Ascending aorta (tissue), 2 donors: ENCODE results near the gene CLPX. TPM values are rescaled to one million over a fixed set of nuclear protein-coding genes. Genes with fewer than 3 reads are reported as not detected.
A peak's percentile ranks its signal among the peaks of the same experiment; 100 is the strongest.
"Not testable (repeated sequence)": the region's sequence is repeated elsewhere in the genome, so short reads cannot be mapped to it uniquely, and the experiment has no call there.

Experiments used
- DNase-seq, 2 donors: peaks; one replicate each; pipeline ENCODE4 v3.0.0-alpha.2; 2019; ENCODE audit warnings: low spot score in 2 of 2
- H3K27ac ChIP-seq, 2 donors: fragments of 200-600 bp; sonication (generic); one replicate each; pipeline ENCODE4 v1.5.1; 2016 to 2017; ENCODE audit warnings: mild to moderate bottlenecking in 1 of 2
- H3K27me3 ChIP-seq: fragments of 200-600 bp; sonication (generic); one replicate; pipeline ENCODE4 v1.5.1; 2017
- H3K36me3 ChIP-seq, 2 donors: fragments of 200-600 bp; sonication (generic); one replicate each; pipeline ENCODE4 v1.5.1; 2016
- H3K4me1 ChIP-seq, 2 donors: fragments of 200-600 bp; sonication (generic); one replicate each; pipeline ENCODE4 v1.5.1; 2016 to 2017; ENCODE audit warnings: mild to moderate bottlenecking in 1 of 2
- H3K4me3 ChIP-seq, 2 donors: fragments of 200-600 bp; sonication (generic); one replicate each; pipeline ENCODE4 v1.5.1; 2016 to 2017; ENCODE audit warnings: mild to moderate bottlenecking in 1 of 2
- H3K9me3 ChIP-seq, 2 donors: fragments of 200-600 bp; sonication (generic); one replicate each; pipeline ENCODE4 v1.5.1; 2016
- CTCF ChIP-seq, 3 experiments: fragments of 200-600 bp in 2 of 3; fragments of 450-650 bp in 1 of 3; sonication (generic) in 2 of 3; IDR thresholded peaks; one replicate each; pipeline ENCODE4 v1.5.1; 2016 to 2019; ENCODE audit warnings: antibody characterized with exemption in 3 of 3, mild to moderate bottlenecking in 1 of 3, moderate library complexity in 1 of 3
- intact Hi-C: fragments of 100-400 bp; cut with DNase I; formaldehyde crosslinking; loops from one replicate; pipeline ENCODE4 v1.15.1; 2023
- total RNA-seq: library from RNA; depleted of rRNA; stranded (reverse); fragments of >200 nt; gene quantifications from one replicate; pipeline ENCODE4 v1.1.0, GENCODE V29; 2016

The CLPX gene
- total RNA-seq, 1 donor from 2014 or later = 13.7 TPM

- TF ChIP-seq CTCF (IDR thresholded peaks at IDR 0.05) = no peak
- intact Hi-C loops = no loop called here
- no peaks in the 10 kb centered on the region for H3K4me1 ChIP-seq
- no peaks in the 10 kb centered on the region for H3K9me3 ChIP-seq
- DNase-seq = no peak
- H3K36me3 ChIP-seq = peaks cover 9 to 29% of the 10 kb centered on the region in 2 donors
- H3K27me3 ChIP-seq = no peaks in the 10 kb centered on the region
- no peak overlapping the region for H3K27ac ChIP-seq
- H3K4me3 ChIP-seq = no peak overlapping the region
These were observed 38.7 kb downstream of the CLPX start for GRCh38 chr15:65146438-65146837.

GRCh38 chr15:65138631-65139030 is 46.5 kb downstream of the CLPX start:
- H3K27ac ChIP-seq, intact Hi-C loops, H3K36me3 ChIP-seq, H3K27me3 ChIP-seq, DNase-seq, H3K4me3 ChIP-seq, H3K4me1 ChIP-seq, H3K9me3 ChIP-seq: not testable (repeated sequence)

- H3K36me3 ChIP-seq, H3K4me3 ChIP-seq, H3K27me3 ChIP-seq, H3K4me1 ChIP-seq, H3K27ac ChIP-seq, intact Hi-C loops, H3K9me3 ChIP-seq, DNase-seq: not testable (repeated sequence)
These were observed 47.2 kb downstream of the CLPX start for GRCh38 chr15:65137893-65138292.

- intact Hi-C loops, H3K9me3 ChIP-seq, H3K27ac ChIP-seq, H3K4me3 ChIP-seq, H3K4me1 ChIP-seq, DNase-seq, H3K27me3 ChIP-seq, H3K36me3 ChIP-seq: not testable (repeated sequence)
These were observed 48.1 kb downstream of the CLPX start for GRCh38 chr15:65137089-65137488.

GRCh38 chr15:65134538-65134937 is 50.6 kb downstream of the CLPX start:
- Histone ChIP-seq H3K4me3 (peak overlapping the region in 1 of 2 donors; percentile 87), H3K27ac (no peak overlapping the region), H3K9me3 (no peaks in the 10 kb centered on the region), H3K27me3 (no peaks in the 10 kb centered on the region), H3K4me1 (peaks cover 0 to 19% of the 10 kb centered on the region in 2 donors), H3K36me3 (peaks cover 0 to under 1% of the 10 kb centered on the region in 2 donors)
- intact Hi-C loops = no loop called here
- no peak for TF ChIP-seq CTCF (IDR thresholded peaks at IDR 0.05)
- no peak for DNase-seq

GRCh38 chr15:65133548-65134200 is 51.5 kb downstream of the CLPX start, which contains the start of gene PDCD7:
Gene PDCD7, minus strand, starts transcription at chr15:65133808. Its CDS starts 27 bp downstream, at chr15:65133781.
- no peaks in the 10 kb centered on the region for H3K27me3 ChIP-seq
- peaks cover 6 to 9% of the 10 kb centered on the region in 2 donors for H3K36me3 ChIP-seq
- peak within 1 kb of the TSS; percentile 83 to 88 for H3K27ac ChIP-seq
- no peaks in the 10 kb centered on the region for H3K9me3 ChIP-seq
- H3K4me3 ChIP-seq = peak within 1 kb of the TSS; percentile 75 to 87
- TF ChIP-seq CTCF (IDR thresholded peaks at IDR 0.05) = no peak
- peak; percentile 44 to 92 for DNase-seq
- peaks cover 0 to 19% of the 10 kb centered on the region in 2 donors for H3K4me1 ChIP-seq
- intact Hi-C loops = loop anchor here (1.0 to 2.0 kb wide), 2 partner anchors 52 to 79 kb away; partner anchors contain the start of gene CLPX

GRCh38 chr15:65132878-65133547 is 52.1 kb downstream of the CLPX start:
- peak in 1 of 2 donors; percentile 67 for DNase-seq
- no peaks in the 10 kb centered on the region for H3K9me3 ChIP-seq
- peak overlapping the region; percentile 75 to 87 for H3K4me3 ChIP-seq
- peaks cover 0 to 19% of the 10 kb centered on the region in 2 donors for H3K4me1 ChIP-seq
- peak overlapping the region; percentile 83 to 88 for H3K27ac ChIP-seq
- no peaks in the 10 kb centered on the region for H3K27me3 ChIP-seq
- TF ChIP-seq CTCF (IDR thresholded peaks at IDR 0.05) = no peak
- intact Hi-C loops = loop anchor here (1.0 to 2.0 kb wide), 2 partner anchors 52 to 78 kb away; partner anchors contain the start of gene CLPX
- peaks cover 13 to 16% of the 10 kb centered on the region in 2 donors for H3K36me3 ChIP-seq
